Mesenchymal stem cell (in vitro differentiated cells and primary cell): ENCODE measurements around the gene TP53AIP1.

Source experiments
- DNase-seq: peaks from one replicate; pipeline ENCODE4 v3.0.0-alpha.2; 2013
- H2AFZ ChIP-seq: one replicate; pipeline ENCODE4 v1.6.1; 2013; ENCODE audit warnings: low read depth, mild to moderate bottlenecking, control low read depth, inconsistent platforms, low read length, moderate library complexity
- H2AK5ac ChIP-seq: 2 replicates; pipeline ENCODE4 v1.6.1; 2013; ENCODE audit warnings: low read length, moderate library complexity, mild to moderate bottlenecking, inconsistent platforms; ENCODE audit not compliant: severe bottlenecking
- H2BK120ac ChIP-seq: one replicate; pipeline ENCODE4 v1.6.1; 2013; ENCODE audit warnings: low read depth, mild to moderate bottlenecking, inconsistent platforms, low read length, moderate library complexity
- H2BK12ac ChIP-seq, 2 experiments: one replicate each; pipeline ENCODE4 v1.6.1; 2013; ENCODE audit warnings: inconsistent platforms in 2 of 2, low read length in 2 of 2, mild to moderate bottlenecking in 2 of 2, moderate library complexity in 2 of 2, control low read depth in 1 of 2
- H2BK15ac ChIP-seq: one replicate; pipeline ENCODE4 v1.6.1; 2013; ENCODE audit warnings: mild to moderate bottlenecking, low read depth, inconsistent platforms; ENCODE audit not compliant: poor library complexity, severe bottlenecking
- H2BK5ac ChIP-seq: 2 replicates; pipeline ENCODE4 v1.6.1; 2013; ENCODE audit warnings: low read depth, mild to moderate bottlenecking, low read length, control low read depth, inconsistent platforms; ENCODE audit not compliant: poor library complexity, severe bottlenecking
- H3K14ac ChIP-seq, 2 experiments: one replicate each; pipeline ENCODE4 v1.6.1; 2013; ENCODE audit warnings: inconsistent platforms in 2 of 2, low read length in 2 of 2, control low read depth in 1 of 2, mild to moderate bottlenecking in 1 of 2, moderate library complexity in 1 of 2
- H3K18ac ChIP-seq, 2 experiments: one replicate each; pipeline ENCODE4 v1.6.1; 2013; ENCODE audit warnings: inconsistent platforms in 2 of 2, low read length in 2 of 2, control low read depth in 1 of 2, low read depth in 1 of 2, mild to moderate bottlenecking in 1 of 2
- H3K23ac ChIP-seq, 2 experiments: one replicate each; pipeline ENCODE4 v1.6.1; 2013; ENCODE audit warnings: inconsistent platforms in 2 of 2, low read length in 2 of 2, mild to moderate bottlenecking in 2 of 2, moderate library complexity in 2 of 2, control low read depth in 1 of 2
- H3K27ac ChIP-seq: 2 replicates; pipeline ENCODE4 v1.5.1; 2013; ENCODE audit warnings: mild to moderate bottlenecking, moderate library complexity, low read length, control low read depth, inconsistent platforms; ENCODE audit not compliant: poor library complexity, severe bottlenecking
- H3K27me3 ChIP-seq, 2 experiments: 2 replicates each; pipeline versions ENCODE4 v1.6.1 to v1.7.0; 2013; ENCODE audit warnings: low read length in 2 of 2, mild to moderate bottlenecking in 2 of 2, moderate library complexity in 2 of 2, control low read depth in 1 of 2, inconsistent platforms in 1 of 2; ENCODE audit not compliant: control insufficient read depth in 1 of 2, insufficient read depth in 1 of 2
- H3K36me3 ChIP-seq, 2 experiments: 2 replicates each; pipeline versions ENCODE4 v1.6.1 to v1.7.0; 2013; ENCODE audit warnings: low read length in 2 of 2, control low read depth in 1 of 2, inconsistent platforms in 1 of 2, low read depth in 1 of 2, mild to moderate bottlenecking in 1 of 2; ENCODE audit not compliant: insufficient read depth in 2 of 2, control insufficient read depth in 1 of 2
- H3K4ac ChIP-seq, 2 experiments: one replicate each; pipeline ENCODE4 v1.6.1; 2013; ENCODE audit warnings: inconsistent platforms in 2 of 2, low read length in 2 of 2, mild to moderate bottlenecking in 2 of 2, moderate library complexity in 2 of 2, control low read depth in 1 of 2, low read depth in 1 of 2
- H3K4me1 ChIP-seq: 2 replicates; pipeline ENCODE4 v1.6.1; 2013; ENCODE audit warnings: low read depth, low read length, control low read depth; ENCODE audit not compliant: control insufficient read depth, insufficient read depth
- H3K4me2 ChIP-seq: 2 replicates; pipeline ENCODE4 v1.6.1; 2013; ENCODE audit warnings: low read length, mild to moderate bottlenecking, inconsistent platforms; ENCODE audit not compliant: poor library complexity, severe bottlenecking
- H3K4me3 ChIP-seq, 2 experiments: 2 replicates each; pipeline versions ENCODE4 v1.5.1 to v1.7.0; 2013; ENCODE audit warnings: low read length in 2 of 2, mild to moderate bottlenecking in 2 of 2, control low read depth in 1 of 2, low read depth in 1 of 2; ENCODE audit not compliant: insufficient read depth in 1 of 2
- H3K79me1 ChIP-seq: replicated peaks from 2 replicates; pipeline ENCODE4 v1.6.1; 2013; ENCODE audit warnings: mild to moderate bottlenecking, control low read depth, low read length, inconsistent platforms; ENCODE audit not compliant: poor library complexity, severe bottlenecking
- H3K9ac ChIP-seq: 2 replicates; pipeline ENCODE4 v1.7.0; 2013; ENCODE audit warnings: mild to moderate bottlenecking, low read length, moderate library complexity
- H3K9me3 ChIP-seq: 2 replicates; pipeline ENCODE4 v1.7.0; 2013; ENCODE audit warnings: mild to moderate bottlenecking, low read length; ENCODE audit not compliant: control insufficient read depth
- H4K8ac ChIP-seq: one replicate; pipeline ENCODE4 v1.6.1; 2013; ENCODE audit warnings: inconsistent platforms, mild to moderate bottlenecking, low read length, moderate library complexity
- H4K91ac ChIP-seq: one replicate; pipeline ENCODE4 v1.6.1; 2013; ENCODE audit warnings: mild to moderate bottlenecking, low read length, inconsistent platforms
- WGBS: methylation state at CpG from one replicate; pipeline ENCODE4 v1.1.7; 2013; ENCODE audit warnings: mixed read lengths; 5-methylcytosine and 5-hydroxymethylcytosine counted together

Gene TP53AIP1

GRCh38 chr11:128938156-128938885 lies 4.3 kb downstream of the TP53AIP1 start:
- no peak overlapping the region for H3K4ac ChIP-seq
- H2BK5ac ChIP-seq, result no peak overlapping the region
- no peak overlapping the region for H3K9ac ChIP-seq
- no peak overlapping the region for H3K23ac ChIP-seq
- DNase-seq, result no peak
- H3K9me3 ChIP-seq, result no peaks in the 10 kb centered on the region
- H3K14ac ChIP-seq, result peak overlapping the region in 1 of 2 experiments; percentile 13
- H3K27me3 ChIP-seq, result peaks cover 49 to 77% of the 10 kb centered on the region in 2 experiments
- no peak overlapping the region for H3K27ac ChIP-seq
- H4K91ac ChIP-seq, result no peak overlapping the region
- no peak overlapping the region for H2AK5ac ChIP-seq
- no peaks in the 10 kb centered on the region for H3K79me1 ChIP-seq
- H3K18ac ChIP-seq, result peak overlapping the region in 1 of 2 experiments; percentile 21
- H3K36me3 ChIP-seq, result no peaks in the 10 kb centered on the region
- H4K8ac ChIP-seq, result no peak overlapping the region
- H3K4me1 ChIP-seq, result peaks cover 6% of the 10 kb centered on the region
- 94% methylated on average over 16 of the region's 16 CpGs for WGBS
- H2BK120ac ChIP-seq, result no peak overlapping the region
- H2BK12ac ChIP-seq, result peak overlapping the region in 1 of 2 experiments; percentile 13
- H3K4me2 ChIP-seq, result no peak overlapping the region
- no peak overlapping the region for H2AFZ ChIP-seq
- H3K4me3 ChIP-seq, result no peak overlapping the region
- H2BK15ac ChIP-seq, result no peak overlapping the region

DNA sequence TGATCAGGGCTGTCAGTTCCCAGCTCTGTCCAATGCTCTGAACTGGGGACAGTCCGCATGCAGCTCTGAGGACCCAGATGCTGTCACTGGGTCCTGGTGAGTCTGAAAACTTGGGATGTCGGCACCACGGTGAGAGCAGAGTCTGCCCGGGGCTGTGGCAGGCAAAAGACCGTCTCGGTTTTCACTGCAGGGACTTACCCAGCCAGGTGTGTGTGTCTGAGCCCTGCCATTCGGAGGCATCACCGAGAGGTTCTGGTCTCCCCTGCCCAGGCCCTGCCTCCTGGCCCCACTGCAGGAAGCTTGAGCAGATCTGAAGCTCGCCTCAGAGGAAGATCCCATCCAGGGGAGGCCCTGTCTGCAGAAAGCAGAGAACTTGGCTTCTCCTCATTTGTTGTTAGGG lies 5.2 kb downstream of the TP53AIP1 start:
- Histone ChIP-seq H3K27ac (no peak overlapping the region), H2BK15ac (no peak overlapping the region), H3K4me2 (no peak overlapping the region), H2BK120ac (no peak overlapping the region), H4K8ac (peak overlapping the region; percentile 27), H3K18ac (no peak overlapping the region), H2BK12ac (no peak overlapping the region), H2BK5ac (no peak overlapping the region), H3K4ac (no peak overlapping the region), H4K91ac (no peak overlapping the region), H3K79me1 (no peaks in the 10 kb centered on the region), H2AK5ac (no peak overlapping the region), H3K4me3 (no peak overlapping the region), H3K14ac (no peak overlapping the region), H2AFZ (no peak overlapping the region), H3K9me3 (no peaks in the 10 kb centered on the region), H3K9ac (no peak overlapping the region), H3K27me3 (peaks cover 47 to 75% of the 10 kb centered on the region in 2 experiments), H3K4me1 (peaks cover 3% of the 10 kb centered on the region), H3K23ac (no peak overlapping the region), H3K36me3 (no peaks in the 10 kb centered on the region)
- WGBS, result 87% methylated on average over 9 of the region's 9 CpGs
- DNase-seq, result no peak

- Histone ChIP-seq H3K9ac (no peak overlapping the region), H2AK5ac (no peak overlapping the region), H3K18ac (no peak overlapping the region), H3K36me3 (no peaks in the 10 kb centered on the region), H3K23ac (no peak overlapping the region), H3K9me3 (no peaks in the 10 kb centered on the region), H3K14ac (no peak overlapping the region), H2BK120ac (no peak overlapping the region), H4K91ac (no peak overlapping the region), H3K27ac (no peak overlapping the region), H2BK15ac (no peak overlapping the region), H3K4me2 (no peak overlapping the region), H3K4me3 (no peak overlapping the region), H3K4me1 (peaks cover 1% of the 10 kb centered on the region), H2AFZ (no peak overlapping the region), H3K79me1 (no peaks in the 10 kb centered on the region), H3K4ac (no peak overlapping the region), H3K27me3 (peaks cover 42 to 74% of the 10 kb centered on the region in 2 experiments), H4K8ac (peak overlapping the region; percentile 2), H2BK12ac (no peak overlapping the region), H2BK5ac (no peak overlapping the region)
- DNase-seq, result peak; percentile 24
- WGBS, result 63% methylated on average over 16 of the region's 16 CpGs
Observed at GRCh38 chr11:128936606-128937251, 5.9 kb downstream of the TP53AIP1 start.

GRCh38 chr11:128934926-128935325 lies 7.7 kb downstream of the TP53AIP1 start:
- Histone ChIP-seq H2BK120ac (no peak overlapping the region), H3K27me3 (peaks cover 28 to 60% of the 10 kb centered on the region in 2 experiments), H3K4me3 (no peak overlapping the region), H3K4ac (no peak overlapping the region), H3K4me1 (peaks cover 1% of the 10 kb centered on the region), H2BK15ac (no peak overlapping the region), H3K36me3 (no peaks in the 10 kb centered on the region), H3K23ac (no peak overlapping the region), H3K79me1 (no peaks in the 10 kb centered on the region), H3K9ac (no peak overlapping the region), H2BK12ac (no peak overlapping the region), H2AK5ac (no peak overlapping the region), H2AFZ (no peak overlapping the region), H3K27ac (no peak overlapping the region), H3K4me2 (no peak overlapping the region), H3K18ac (no peak overlapping the region), H2BK5ac (no peak overlapping the region), H3K9me3 (no peaks in the 10 kb centered on the region), H4K8ac (no peak overlapping the region), H3K14ac (no peak overlapping the region), H4K91ac (no peak overlapping the region)
- no peak for DNase-seq
- 93% methylated on average over 10 of the region's 10 CpGs for WGBS
